Esophagus squamous epithelium (tissue), 5 donors: ENCODE data around the gene SCUBE2. TPM values are rescaled to one million over a fixed set of nuclear protein-coding genes. Genes with fewer than 3 reads are reported as not detected.
"Not testable (repeated sequence)": the region's sequence is repeated elsewhere in the genome, so short reads cannot be mapped to it uniquely, and the experiment has no call there.

Experiments
- DNase-seq: peaks from one replicate; lab custom pipeline; 2025; lab: John Stamatoyannopoulos, UW
- H3K27ac ChIP-seq, 4 donors: fragments of 200-600 bp; sonication (generic); one replicate each; pipeline ENCODE4 v1.5.1; 2016 to 2019; ENCODE audit warnings: mild to moderate bottlenecking in 1 of 4
- H3K27me3 ChIP-seq, 4 donors: fragments of 200-600 bp; sonication (generic); 1 replicate in 3 of 4; 2 replicates in 1 of 4; pipeline versions ENCODE4 v1.5.1 to v1.6.0; 2017 to 2021; ENCODE audit warnings: antibody characterized with exemption in 1 of 4
- H3K36me3 ChIP-seq, 3 donors: fragments of 200-600 bp; sonication (generic); one replicate each; pipeline ENCODE4 v1.5.1; 2016 to 2019
- H3K4me1 ChIP-seq, 3 donors: fragments of 200-600 bp; sonication (generic); one replicate each; pipeline ENCODE4 v1.5.1; 2017 to 2019
- H3K4me3 ChIP-seq, 4 donors: fragments of 200-600 bp; sonication (generic); 1 replicate in 3 of 4; 2 replicates in 1 of 4; pipeline ENCODE4 v1.5.1; 2016 to 2019; ENCODE audit warnings: mild to moderate bottlenecking in 2 of 4, moderate library complexity in 1 of 4
- H3K9me3 ChIP-seq, 3 donors: fragments of 200-600 bp; sonication (generic); one replicate each; pipeline ENCODE4 v1.5.1; 2016 to 2019
- CTCF ChIP-seq, 6 experiments: fragments of 450-650 bp in 4 of 6; fragments of 200-600 bp in 2 of 6; sonication (generic) in 2 of 6; IDR thresholded peaks; one replicate each; pipeline ENCODE4 v1.5.1; 2016 to 2019; ENCODE audit warnings: antibody characterized with exemption in 6 of 6, mild to moderate bottlenecking in 4 of 6, moderate library complexity in 4 of 6
- POLR2A ChIP-seq, 4 donors: fragments of 450-650 bp; IDR thresholded peaks; one replicate each; pipeline ENCODE4 v1.6.1; 2017; ENCODE audit warnings: antibody characterized with exemption in 4 of 4, mild to moderate bottlenecking in 4 of 4, moderate library complexity in 3 of 4
- WGBS, 2 donors: methylation state at CpG; one replicate each; pipeline ENCODE4 v1.1.5; 2018; 5-methylcytosine and 5-hydroxymethylcytosine counted together
- intact Hi-C: fragments of 100-400 bp; cut with DNase I; formaldehyde crosslinking; loops from one replicate; pipeline ENCODE4 v1.15.0; 2022
- small RNA-seq, 4 donors: library from RNA; depleted of rRNA; stranded (forward); fragments of <200 nt; gene quantifications; one replicate each; pipeline ENCODE3, GENCODE V24; 2016
- total RNA-seq, 4 donors: library from RNA; depleted of rRNA; stranded (reverse); fragments of >200 nt; gene quantifications; one replicate each; pipeline ENCODE4 v1.1.0, GENCODE V29; 2016
- donor health status: DM: yes; HTN: yes; CAD: no.

The SCUBE2 gene
- total RNA-seq, 4 donors from 2014 or later: 0.97 to 4.9 (median 3.8) TPM

DNA sequence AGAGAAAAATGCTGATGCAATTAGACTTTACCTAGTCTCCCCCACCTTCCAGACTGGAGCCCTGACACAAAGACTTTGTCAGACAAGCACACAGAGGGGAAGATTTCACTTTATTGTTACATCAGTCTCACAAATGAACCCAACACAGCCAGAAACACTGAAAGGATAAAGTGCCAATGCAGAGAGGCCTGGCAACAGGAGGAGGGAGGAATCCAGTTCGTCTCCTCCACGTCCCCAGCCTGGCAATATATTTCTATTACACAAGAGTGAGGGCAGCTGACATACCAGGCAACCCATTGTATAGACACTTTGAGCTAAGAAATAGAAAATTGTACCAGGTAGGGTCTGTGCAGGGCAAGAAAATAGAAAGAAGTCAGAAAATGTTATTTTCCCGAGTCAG lies 110.9 kb downstream of the SCUBE2 start:
- Histone ChIP-seq H3K4me3 (no peak overlapping the region), H3K36me3 (no peaks in the 10 kb centered on the region)
- 74 to 76% methylated on average over 3 of the region's 3 CpGs for WGBS, 2 donors

DNA sequence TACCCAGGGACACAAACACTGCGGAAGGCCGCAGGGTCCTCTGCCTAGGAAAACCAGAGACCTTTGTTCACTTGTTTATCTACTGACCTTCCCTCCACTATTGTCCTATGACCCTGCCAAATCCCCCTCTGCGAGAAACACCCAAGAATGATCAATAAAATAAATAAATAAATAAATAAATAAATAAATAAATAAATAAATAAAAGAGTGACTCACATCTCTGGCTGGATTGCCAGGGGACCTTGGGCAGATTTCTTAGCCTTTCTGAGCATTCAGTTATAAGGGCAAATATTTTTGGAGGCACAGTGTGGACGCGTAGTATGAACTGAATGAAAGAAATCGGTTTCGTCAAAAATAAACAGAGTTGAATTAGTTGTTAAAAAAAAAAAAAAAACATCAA lies 112.0 kb downstream of the SCUBE2 start:
- H3K27me3 ChIP-seq, DNase-seq, H3K4me3 ChIP-seq, H3K36me3 ChIP-seq, H3K4me1 ChIP-seq, intact Hi-C loops, H3K9me3 ChIP-seq, H3K27ac ChIP-seq: not testable (repeated sequence)
- WGBS, 2 donors: 92 to 100% methylated on average over 4 of the region's 7 CpGs

More for the DNA sequence above, 110.9 kb downstream of the SCUBE2 start:
- intact Hi-C loops: no loop called here
- Histone ChIP-seq H3K9me3 (no peaks in the 10 kb centered on the region), H3K27me3 (no peaks in the 10 kb centered on the region), H3K4me1 (no peaks in the 10 kb centered on the region), H3K27ac (no peak overlapping the region)
- TF ChIP-seq POLR2A (IDR thresholded peaks at IDR 0.05): no peak
- no peak for TF ChIP-seq CTCF (IDR thresholded peaks at IDR 0.05)
- no peak for DNase-seq

DNA sequence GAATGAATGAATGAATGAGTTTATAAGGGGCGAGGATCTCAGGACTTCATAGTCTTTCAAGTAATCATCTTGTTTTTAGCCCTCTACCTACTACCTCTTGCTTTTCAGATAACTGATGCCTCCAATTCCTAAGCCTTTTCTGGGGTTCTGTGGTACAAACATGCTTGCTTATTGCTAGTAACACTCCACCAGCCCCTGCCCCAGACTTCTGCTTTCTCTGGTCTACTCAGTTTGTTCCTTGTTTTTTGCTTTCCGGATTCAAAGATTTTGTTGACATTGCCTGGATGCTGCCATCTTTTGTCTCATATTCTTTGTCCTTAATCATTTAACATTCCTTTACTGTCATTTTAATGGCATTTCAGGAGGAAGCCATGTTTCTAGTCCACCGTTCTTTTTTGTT lies 118.3 kb downstream of the SCUBE2 start:
- DNase-seq: no peak
- H3K27me3 ChIP-seq: no peaks in the 10 kb centered on the region
- TF ChIP-seq POLR2A (IDR thresholded peaks at IDR 0.05): no peak
- TF ChIP-seq CTCF (IDR thresholded peaks at IDR 0.05): no peak
- H3K9me3 ChIP-seq: no peaks in the 10 kb centered on the region
- H3K36me3 ChIP-seq: peaks cover 0 to 4% (median 0%) of the 10 kb centered on the region in 3 donors
- no peak overlapping the region for H3K27ac ChIP-seq
- WGBS, 2 donors: 76 to 79% methylated on average over 3 of the region's 3 CpGs
- H3K4me3 ChIP-seq: no peak overlapping the region
- intact Hi-C loops: no loop called here
- no peaks in the 10 kb centered on the region for H3K4me1 ChIP-seq

GRCh38 chr11:8971924-8972316 lies 119.5 kb downstream of the SCUBE2 start:
- no peak for TF ChIP-seq POLR2A (IDR thresholded peaks at IDR 0.05)
- no peak for TF ChIP-seq CTCF (IDR thresholded peaks at IDR 0.05)

DNA sequence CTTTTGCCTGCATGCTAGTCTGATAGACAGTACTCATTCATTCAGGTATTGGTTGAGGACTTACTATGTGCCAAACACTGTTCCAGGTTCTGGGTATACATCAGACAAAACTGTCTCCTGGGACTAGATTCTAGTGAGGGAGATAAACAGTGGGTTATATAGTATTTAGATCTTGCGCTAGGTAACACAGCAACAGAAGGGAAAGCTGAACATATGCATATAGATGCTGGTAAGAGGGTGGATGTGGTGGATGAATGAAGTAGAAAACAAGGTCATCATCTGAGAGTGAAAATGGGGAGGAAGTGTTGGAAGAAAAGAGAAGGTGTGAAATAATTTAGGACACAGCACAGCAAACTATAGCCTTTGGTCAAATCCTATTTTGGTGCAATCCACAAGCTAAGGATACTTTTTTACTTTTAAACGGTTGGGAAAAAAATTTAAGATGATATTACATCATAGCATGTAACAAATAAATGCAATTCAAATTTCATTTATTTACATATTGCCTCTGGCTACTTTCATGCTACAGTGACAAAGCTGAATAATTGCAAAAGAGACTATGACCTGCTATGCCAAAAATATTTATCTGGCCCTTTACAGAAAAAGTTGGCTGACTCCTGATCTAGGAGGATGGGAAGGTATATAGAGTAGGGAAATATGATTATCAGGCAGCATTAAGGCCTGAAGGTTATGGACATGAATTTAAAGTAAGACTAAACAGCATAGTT lies 120.0 kb downstream of the SCUBE2 start:
- Histone ChIP-seq H3K27ac (no peak overlapping the region), H3K27me3 (no peaks in the 10 kb centered on the region), H3K36me3 (peaks cover 0 to 12% (median 0%) of the 10 kb centered on the region in 3 donors), H3K4me1 (no peaks in the 10 kb centered on the region), H3K4me3 (no peak overlapping the region), H3K9me3 (no peaks in the 10 kb centered on the region)
- intact Hi-C loops: no loop called here
- WGBS, 2 donors: 58 to 62% methylated on average over 2 of the region's 2 CpGs
- no peak for DNase-seq
- no peak for TF ChIP-seq POLR2A (IDR thresholded peaks at IDR 0.05)
- TF ChIP-seq CTCF (IDR thresholded peaks at IDR 0.05): no peak

More at GRCh38 chr11:8971924-8972316, 119.5 kb downstream of the SCUBE2 start:
- intact Hi-C loops: no loop called here
- no peaks in the 10 kb centered on the region for H3K4me1 ChIP-seq
- H3K4me3 ChIP-seq: no peak overlapping the region
- no peaks in the 10 kb centered on the region for H3K27me3 ChIP-seq
- WGBS, 2 donors: 57 to 68% methylated on average over 1 of the region's 1 CpG
- H3K27ac ChIP-seq: no peak overlapping the region
- DNase-seq: no peak
- peaks cover 0 to 12% (median 0%) of the 10 kb centered on the region in 3 donors for H3K36me3 ChIP-seq
- no peaks in the 10 kb centered on the region for H3K9me3 ChIP-seq

Small RNA genes within 50 kb of the gene (small RNA-seq; reads per million reads assigned to genes)
- gene MIR5691: 0 reads per million in 4 donors

Other genes starting within 250 kb of the SCUBE2 start
- 10 to 100 TPM in 3 of 4 donors, 1 to 10 TPM in 1; 9.8 to 37.2 (median 23.1) TPM for gene AKIP1, start 180.4 kb downstream of the SCUBE2 start, total RNA-seq
- not detected for gene C11orf16, start 158.7 kb downstream of the SCUBE2 start, total RNA-seq
- gene ASCL3, start 148.6 kb downstream of the SCUBE2 start, total RNA-seq: not detected
- gene TMEM9B, start 127.2 kb downstream of the SCUBE2 start, total RNA-seq: 10 to 100 TPM; 41.7 to 73.2 (median 57.6) TPM
- 1 to 10 TPM in 2 of 4 donors, under 1 TPM in 2; 0.66 to 1.4 (median 1.0) TPM for gene NRIP3, start 87.6 kb downstream of the SCUBE2 start, total RNA-seq
- 10 to 100 TPM; 13.8 to 56.3 (median 23.4) TPM for gene DENND5A, start 173.8 kb upstream of the SCUBE2 start, total RNA-seq
- gene TMEM41B, start 223.0 kb upstream of the SCUBE2 start, total RNA-seq: 10 to 100 TPM; 27.6 to 49.6 (median 34.9) TPM